Thyroid gland (tissue), 4 donors: Measurements from ENCODE around the gene BEND7.

Source experiments
- CTCF ChIP-seq, 6 experiments: fragments of 200-600 bp in 3 of 6; fragments of 450-650 bp in 3 of 6; sonication (generic) in 3 of 6; IDR thresholded peaks; one replicate each; pipeline ENCODE4 v1.5.1; 2016 to 2019; ENCODE audit warnings: antibody characterized with exemption in 6 of 6, mild to moderate bottlenecking in 2 of 6, inconsistent platforms in 1 of 6, moderate library complexity in 1 of 6
- POLR2A ChIP-seq, 2 donors: fragments of 450-650 bp; IDR thresholded peaks; one replicate each; pipeline ENCODE4 v1.6.1; 2017; ENCODE audit warnings: antibody characterized with exemption in 2 of 2, mild to moderate bottlenecking in 2 of 2, moderate library complexity in 1 of 2

GRCh38 chr10:13512564-13512963 is 16.2 kb downstream of the BEND7 start:
- TF ChIP-seq POLR2A (IDR thresholded peaks at IDR 0.05), result no peak
- no peak for TF ChIP-seq CTCF (IDR thresholded peaks at IDR 0.05)
